NCI-H128 (cell line): ENCODE measurements around the gene SMCO3.
"Not testable (repeated sequence)": the region's sequence is repeated elsewhere in the genome, so short reads cannot be mapped to it uniquely, and the experiment has no call there.

ENCODE experiments used
- DNase-seq: peaks from one replicate; lab custom pipeline; 2025; ENCODE audit not compliant: unreplicated experiment; lab: John Stamatoyannopoulos, UW

Gene SMCO3

GRCh38 chr12:14775636-14775980 is 38.4 kb downstream of the SMCO3 start:
- no peak for DNase-seq

GRCh38 chr12:14774906-14775635 is 38.9 kb downstream of the SMCO3 start:
- no peak for DNase-seq

GRCh38 chr12:14774074-14774905 is 39.7 kb downstream of the SMCO3 start:
- DNase-seq, result no peak

- no peak for DNase-seq
Observed at GRCh38 chr12:14773685-14774073, 40.3 kb downstream of the SMCO3 start.

GRCh38 chr12:14772946-14773345 is 41.0 kb downstream of the SMCO3 start:
- DNase-seq, result no peak

GRCh38 chr12:14771651-14772137 is 42.3 kb downstream of the SMCO3 start:
- DNase-seq, result no peak

GRCh38 chr12:14770496-14771461 is 43.2 kb downstream of the SMCO3 start:
- DNase-seq, result peak; percentile 94

GRCh38 chr12:14769969-14770495 is 44.0 kb downstream of the SMCO3 start:
- DNase-seq, result peak; percentile 88

- no peak for DNase-seq
Observed at GRCh38 chr12:14769466-14769968, 44.5 kb downstream of the SMCO3 start.

- no peak for DNase-seq
Observed at GRCh38 chr12:14768823-14769405, 45.1 kb downstream of the SMCO3 start.

GRCh38 chr12:14767617-14768016 is 46.4 kb downstream of the SMCO3 start:
- no peak for DNase-seq

- DNase-seq, result no peak
Observed at GRCh38 chr12:14766649-14767215, 47.2 kb downstream of the SMCO3 start.

- DNase-seq, result not testable (repeated sequence)
Observed at GRCh38 chr12:14766020-14766419, 48.0 kb downstream of the SMCO3 start.

- DNase-seq, result no peak
Observed at GRCh38 chr12:14765398-14765797, 48.6 kb downstream of the SMCO3 start.

GRCh38 chr12:14759711-14760280 is 54.2 kb downstream of the SMCO3 start:
- DNase-seq, result not testable (repeated sequence)

- no peak for DNase-seq
Observed at GRCh38 chr12:14756334-14757143, 57.4 kb downstream of the SMCO3 start.
